ENCODE measurements around the gene TNIP2.

- TF ChIP-seq CTCF (IDR thresholded peaks at IDR 0.05; ENCODE audit: insufficient read depth, low read length, poor library complexity, severe bottlenecking) (no peak), EZH2phosphoT487 (conservative IDR thresholded peaks at IDR 0.05; ENCODE audit: low read length) (no peak)
Measured at GRCh38 chr4:2698951-2699505, 57.1 kb downstream of the TNIP2 start.
